GM18909 (cell line): ENCODE results near the gene NLGN1.

Source experiments
- ATAC-seq: cut with Tn5 transposase; IDR thresholded peaks from one replicate; pipeline ENCODE4 v1.9.1; 2021; ENCODE audit warnings: mild to moderate bottlenecking; ENCODE audit not compliant: unreplicated experiment, poor library complexity

Gene NLGN1

DNA sequence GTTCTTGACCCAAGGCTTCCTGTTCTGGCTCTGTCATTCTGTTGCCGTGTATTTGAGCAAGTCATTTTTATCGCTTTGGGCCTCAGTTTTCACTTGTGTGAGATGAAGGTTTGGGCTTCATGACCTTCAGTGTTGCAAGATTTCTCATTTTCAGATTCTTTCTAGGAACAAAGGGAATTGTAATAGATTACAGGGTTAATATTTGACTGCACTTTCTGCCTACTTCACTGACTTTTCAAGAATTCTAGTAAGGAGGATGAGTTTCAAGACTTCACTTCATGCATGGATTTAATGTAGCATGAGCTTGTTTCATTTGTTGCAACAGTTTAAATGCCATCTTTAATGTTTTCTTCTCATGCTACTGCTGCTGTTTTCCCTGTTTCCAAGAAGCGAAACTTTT, 226.5 kb downstream of the NLGN1 start:
- no peak for ATAC-seq

DNA sequence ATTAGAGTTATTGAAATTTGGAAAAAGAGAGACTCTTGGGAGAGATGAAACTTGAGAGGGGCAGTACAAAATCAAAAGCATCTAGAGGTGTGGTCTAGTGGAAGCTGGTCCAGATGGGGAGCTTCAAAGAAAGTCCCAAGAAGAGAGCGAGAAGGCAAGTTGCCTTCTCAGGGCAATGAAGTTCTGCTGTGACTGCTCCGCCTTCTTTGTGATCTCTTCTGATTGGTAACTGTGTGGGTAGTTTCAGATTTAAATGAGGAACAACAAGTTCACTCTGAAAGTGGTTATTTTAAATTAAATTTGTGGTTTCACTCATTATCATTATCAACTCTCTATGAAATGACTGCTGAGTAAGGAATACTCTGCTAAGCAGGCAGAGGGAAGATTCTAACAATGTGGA, 233.3 kb downstream of the NLGN1 start:
- ATAC-seq, result no peak

DNA sequence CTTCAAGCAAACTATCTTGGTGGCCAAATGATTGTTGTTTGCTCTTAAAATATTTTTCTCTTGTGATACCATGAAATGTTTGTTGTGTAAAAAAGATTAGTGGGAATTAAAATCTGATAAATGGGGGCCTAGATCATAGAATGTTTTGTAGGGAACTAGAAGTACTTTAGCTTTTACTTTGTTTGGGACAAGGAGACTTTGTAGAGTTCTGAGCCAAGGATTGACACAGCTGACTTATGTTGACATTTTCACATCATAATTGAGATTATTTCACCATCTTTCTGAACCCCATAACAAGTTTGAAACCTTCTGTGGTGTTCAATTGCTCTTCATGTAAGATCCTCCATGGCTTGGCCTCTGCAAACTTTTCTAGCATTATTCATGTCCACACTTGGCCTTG, 235.4 kb downstream of the NLGN1 start:
- no peak for ATAC-seq

DNA sequence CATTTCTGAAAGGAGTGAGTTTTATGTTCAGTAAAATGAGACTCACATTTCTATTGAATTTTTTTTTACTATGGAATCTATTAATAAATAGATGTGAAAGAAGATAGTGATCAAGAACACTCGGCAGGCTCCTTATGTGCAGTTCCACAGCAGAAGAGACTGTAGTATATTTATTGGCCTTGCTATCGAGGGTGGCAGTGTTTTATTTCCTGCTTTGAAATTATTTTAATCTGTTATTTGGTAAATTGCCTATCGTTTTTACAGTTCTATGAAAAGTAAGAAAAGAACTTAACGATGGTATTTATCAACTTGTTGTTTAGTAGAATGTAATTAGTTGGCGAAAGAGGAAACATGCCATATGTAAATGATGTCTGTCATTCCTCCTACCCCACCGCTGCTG, 238.3 kb downstream of the NLGN1 start:
- ATAC-seq, result no peak

DNA sequence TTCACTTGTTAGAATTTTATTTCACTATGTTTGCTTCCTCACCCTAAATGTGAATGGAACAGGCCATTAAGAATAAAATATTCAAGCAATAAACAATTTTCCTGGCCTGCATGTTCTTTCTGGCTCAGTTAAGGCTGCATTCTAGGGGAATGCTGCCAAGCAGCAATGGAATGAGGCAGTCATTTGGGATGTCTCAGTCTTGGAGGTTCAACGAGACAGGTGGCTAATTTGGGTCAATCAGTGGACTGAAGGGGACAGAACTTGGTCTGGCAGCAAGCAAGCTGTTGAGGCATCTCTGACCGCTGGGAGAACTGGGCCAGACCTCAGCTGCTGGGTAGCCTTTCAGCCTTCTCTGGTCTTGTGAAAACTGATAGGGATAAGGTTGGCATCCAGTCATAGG, 241.6 kb downstream of the NLGN1 start:
- ATAC-seq, result no peak

DNA sequence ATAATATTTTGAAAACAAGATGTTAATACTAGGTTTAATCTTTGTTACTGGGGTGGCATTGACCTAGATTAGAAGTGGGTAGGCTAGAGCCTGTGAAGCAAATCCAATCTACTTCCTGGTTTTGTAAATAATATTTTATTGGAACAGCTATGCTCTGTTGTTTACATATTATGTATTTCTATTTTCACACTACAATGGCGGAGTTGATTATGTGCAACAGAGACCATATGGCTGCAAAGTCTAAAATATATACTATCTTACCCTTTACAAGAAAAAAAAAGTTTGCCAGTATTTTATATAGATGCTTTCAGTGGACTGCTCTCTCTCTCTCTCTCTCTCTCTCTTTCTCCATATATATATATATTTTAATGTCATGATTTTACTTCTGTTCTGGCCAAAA, 244.2 kb downstream of the NLGN1 start:
- no peak for ATAC-seq

DNA sequence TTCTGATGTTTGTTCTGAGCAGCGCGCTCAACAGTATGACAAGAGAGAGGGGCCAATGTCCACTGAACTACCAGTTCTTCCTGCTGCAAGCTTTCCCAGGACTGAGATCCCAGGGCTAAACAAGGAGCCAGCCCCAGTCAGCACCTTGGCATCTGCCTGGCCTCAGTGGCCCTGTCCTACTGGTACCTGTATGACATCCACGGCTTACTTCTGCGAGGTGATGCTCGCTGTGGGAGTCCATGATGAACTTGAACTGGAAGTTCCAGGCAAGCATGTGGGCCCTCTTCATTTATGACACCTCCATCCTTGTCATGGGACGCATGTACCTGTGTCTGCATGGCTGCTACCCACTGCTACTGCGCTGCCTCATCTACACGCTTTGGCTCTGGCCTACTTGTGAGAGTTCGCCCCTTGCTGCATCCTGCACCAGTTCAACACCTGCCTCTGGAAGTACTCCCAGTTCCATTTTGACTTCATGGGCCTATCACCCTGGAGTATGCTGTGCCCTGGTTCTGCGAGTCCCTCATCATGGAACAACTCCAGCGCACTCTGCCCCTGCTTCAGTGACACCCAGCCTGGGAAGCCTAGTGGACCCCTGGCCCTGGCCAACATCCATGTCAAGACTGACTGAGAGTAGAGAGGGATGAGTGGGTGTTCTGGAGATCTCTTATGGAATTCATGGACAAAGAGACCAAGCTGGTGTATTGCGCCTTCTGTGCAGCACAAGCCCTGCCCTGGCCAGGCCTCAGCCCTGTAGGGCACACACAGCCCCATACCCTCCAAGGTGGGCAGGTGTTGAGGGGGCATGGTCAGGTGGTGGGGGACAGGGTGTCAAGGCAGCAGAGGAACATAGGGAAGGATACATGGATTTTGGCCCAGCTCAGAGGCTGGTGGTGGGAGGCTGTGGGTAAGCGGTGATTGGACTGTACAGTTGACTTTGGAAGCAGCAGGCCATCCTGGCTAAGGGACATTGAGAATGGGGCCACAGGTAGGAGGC, 246.8 kb downstream of the NLGN1 start:
- no peak for ATAC-seq

DNA sequence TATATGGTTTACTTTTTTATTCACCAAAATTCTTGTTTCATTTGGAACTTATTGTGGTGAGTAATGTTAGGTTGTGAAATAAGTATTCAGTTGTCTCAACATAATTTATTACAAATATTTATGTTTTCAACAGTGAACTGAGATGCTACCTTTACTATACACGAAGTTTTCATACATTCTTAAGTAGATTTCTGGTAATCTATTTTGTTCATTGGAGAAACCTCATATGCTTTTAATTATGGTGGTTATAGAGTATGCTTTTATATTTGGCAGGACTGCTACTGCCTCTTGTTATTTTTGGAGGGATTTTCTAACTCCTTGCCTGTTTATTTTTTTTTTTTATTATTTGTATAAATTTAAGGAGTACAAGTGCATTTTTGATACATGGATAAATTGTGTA, 253.1 kb downstream of the NLGN1 start:
- no peak for ATAC-seq

DNA sequence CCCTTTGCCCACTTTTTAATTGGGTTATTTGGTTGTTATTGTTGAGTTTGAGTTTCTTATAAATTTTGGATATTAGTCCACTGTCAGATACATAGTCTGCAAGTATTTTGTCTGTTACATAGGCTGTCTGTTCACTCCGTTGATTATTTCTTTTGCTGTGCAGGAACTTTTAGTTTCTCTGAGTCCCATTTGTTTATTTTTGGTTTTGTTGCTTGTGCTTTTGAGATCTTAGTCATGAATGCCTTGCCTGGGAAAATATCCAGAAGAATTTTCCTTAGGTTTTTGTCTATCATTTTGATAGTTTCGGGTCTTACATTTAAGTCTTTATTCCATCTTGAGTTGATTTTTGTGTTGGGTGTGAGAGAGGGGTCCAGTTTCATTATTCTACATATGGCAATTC, 254.5 kb downstream of the NLGN1 start:
- ATAC-seq, result no peak

DNA sequence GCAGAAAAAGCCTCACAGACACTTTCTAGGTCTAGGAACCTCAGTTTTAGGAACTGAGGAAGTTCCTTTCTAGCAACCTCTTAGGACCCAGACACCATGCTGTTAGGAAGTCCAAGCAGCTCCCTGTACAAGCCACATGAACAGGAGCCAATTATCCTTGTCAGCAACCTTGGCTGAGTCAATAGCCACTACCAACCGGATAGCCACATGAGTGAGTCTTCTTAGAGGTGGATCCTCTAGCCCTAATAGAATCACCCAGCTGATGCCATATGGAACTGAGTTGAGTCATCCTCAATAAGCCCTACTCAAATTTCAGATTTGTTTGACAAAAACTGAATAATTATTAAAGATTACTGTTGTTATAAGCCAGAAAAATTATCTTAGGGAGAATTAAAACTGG, 256.2 kb downstream of the NLGN1 start:
- ATAC-seq, result no peak

DNA sequence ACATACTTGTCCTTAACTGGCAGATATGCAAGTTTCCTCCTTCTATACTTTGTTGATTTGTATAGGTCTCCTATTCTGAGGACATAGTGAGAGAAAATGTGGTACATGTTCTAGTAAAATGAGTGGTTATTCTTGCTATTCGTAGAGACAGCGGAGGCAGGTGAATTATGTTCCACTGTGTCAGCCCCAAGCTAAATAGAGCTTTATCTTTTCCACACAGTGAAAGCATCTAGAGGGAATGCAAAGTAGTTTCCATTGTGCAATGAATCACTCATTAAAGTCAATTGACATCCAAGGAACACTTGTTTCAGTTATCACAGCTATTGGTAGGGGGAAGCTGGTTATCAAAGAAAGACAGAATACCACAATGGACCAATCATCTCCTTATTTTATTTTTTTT, 262.4 kb downstream of the NLGN1 start:
- ATAC-seq, result no peak

DNA sequence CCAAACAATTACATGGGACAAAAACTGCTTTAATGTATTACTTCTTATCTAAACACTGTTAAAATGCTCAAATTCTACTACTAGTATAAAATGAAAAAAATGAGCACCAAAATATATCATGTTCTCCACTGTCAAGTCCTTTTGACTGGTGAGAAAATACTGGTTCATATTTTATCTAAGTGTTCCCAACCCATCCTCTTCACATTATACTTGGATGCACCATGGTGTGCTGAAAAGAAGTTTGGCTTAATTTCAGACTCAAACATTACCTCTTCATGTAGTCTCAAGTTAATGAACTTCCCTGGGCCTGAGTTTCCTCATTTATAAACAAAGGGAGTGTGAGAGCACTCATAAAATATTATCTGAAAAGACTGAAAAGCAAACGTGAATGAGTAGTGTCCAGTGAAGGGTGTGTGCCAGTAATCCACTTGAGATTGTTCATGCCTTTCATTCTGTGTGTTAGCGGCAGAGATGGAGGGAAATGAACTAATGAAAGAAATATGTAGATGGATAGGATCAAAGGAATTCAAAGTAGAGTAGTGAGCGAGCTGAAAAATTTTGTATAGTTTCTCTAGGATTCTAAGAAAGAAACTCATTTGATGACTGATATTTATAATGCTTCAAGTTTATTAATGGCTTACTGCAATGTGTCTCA, 263.2 kb downstream of the NLGN1 start:
- ATAC-seq, result no peak

DNA sequence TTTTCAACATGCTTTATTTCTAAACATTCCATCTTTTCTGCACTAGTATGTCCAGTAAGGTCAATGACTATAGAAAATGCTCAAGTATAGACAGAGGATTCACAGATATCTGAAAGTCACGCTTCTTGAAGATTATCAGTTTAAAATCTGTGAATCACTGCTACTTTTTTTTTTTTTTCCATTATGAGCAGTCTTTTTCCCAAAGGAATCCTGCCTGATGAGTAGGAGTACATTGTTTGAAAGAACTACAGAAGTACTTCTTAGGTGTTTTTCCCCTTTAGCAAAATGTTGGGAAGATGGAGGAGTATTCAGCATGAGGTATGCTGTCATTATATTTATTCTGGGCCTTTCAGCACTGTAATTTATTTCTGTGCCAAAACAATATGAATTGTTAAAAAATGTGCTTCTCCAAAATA, 266.2 kb downstream of the NLGN1 start:
- no peak for ATAC-seq

DNA sequence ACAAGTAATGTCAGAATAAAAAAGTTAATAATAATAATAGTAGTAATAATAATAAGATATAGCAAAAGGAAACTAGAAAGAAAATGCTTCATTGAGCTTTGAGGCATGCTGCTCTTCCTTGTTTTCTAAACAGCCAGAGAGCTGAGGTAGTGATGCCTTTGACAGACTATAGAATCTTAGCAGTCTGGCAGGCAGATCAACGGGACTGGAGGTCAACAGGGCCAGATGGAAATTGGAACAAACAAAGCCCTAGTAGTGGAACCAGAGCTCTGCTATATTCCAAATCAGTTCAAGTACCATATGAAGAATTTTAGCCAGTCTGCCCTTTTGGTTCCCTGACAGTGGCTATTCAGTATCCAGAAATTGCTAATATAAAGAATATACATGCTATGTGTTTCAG, 278.6 kb downstream of the NLGN1 start:
- no peak for ATAC-seq

DNA sequence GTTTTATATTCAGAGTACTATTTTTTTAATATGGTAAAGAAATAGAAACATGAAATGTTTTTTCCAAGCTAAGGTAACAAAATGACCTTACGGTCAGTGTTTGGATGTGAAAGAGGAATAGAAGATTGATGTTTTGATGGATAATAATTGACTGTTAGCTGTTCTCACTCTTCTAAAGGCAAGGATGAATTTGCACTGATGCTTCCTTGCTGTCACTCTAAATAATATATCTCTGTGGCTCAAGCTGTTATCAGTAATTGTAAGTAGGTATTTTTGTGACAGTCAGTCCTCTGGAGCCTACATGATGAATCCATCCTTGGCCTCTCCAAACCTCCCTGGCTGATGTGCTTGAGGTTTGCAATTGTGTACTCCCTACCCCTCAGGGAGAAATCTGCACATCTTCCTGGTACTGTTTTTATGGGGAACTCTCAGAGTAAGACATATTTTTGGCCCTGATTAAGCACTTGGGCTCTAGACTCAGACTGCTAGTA, 283.7 kb downstream of the NLGN1 start:
- no peak for ATAC-seq

DNA sequence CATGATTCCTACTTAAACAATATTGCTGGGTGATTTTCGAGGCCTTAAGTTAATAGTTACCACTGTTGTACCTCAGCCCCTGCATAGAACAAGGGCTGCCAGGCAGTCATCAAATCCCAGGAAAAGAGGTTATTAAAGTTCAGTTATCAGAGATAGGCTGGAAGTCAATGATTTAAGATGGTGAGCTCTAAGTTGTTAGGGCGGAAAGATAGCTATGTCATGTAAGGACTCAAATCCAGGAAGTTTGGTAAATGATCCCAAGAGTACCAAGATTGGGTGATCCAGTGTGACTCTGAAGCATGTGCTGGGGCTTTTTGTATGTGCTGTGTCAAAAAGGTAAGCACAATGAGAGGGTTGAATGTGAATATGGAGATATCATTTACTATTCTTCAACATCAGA, 287.9 kb downstream of the NLGN1 start:
- no peak for ATAC-seq

DNA sequence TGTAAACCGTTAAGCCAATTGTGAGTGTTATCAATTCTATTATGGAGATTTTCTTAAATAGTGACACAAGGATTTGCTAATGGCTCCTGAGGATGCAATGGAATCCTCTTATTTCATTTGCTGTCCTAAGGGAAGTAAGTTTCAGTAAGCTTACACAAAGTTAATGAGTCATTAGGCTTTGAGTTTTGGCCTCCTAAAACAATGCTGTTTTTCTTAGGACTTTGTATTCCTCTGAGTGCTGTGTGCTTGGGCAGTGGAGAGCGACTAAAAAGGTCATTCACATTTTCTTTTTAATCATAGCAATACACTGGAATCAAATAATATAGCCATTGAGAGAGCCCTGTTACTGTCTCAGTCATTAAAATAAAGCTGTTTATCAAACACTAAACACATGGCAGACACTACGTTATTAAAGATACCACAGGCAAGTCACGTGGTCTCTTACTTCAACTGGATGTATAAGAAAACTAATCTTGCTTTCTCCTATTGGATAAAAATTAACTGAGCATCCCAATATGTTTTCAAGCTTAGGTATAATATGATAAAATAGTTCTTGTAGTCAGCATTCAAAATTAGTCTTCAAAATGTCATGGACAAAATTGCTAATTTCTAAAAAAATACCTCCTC, 290.8 kb downstream of the NLGN1 start:
- no peak for ATAC-seq

DNA sequence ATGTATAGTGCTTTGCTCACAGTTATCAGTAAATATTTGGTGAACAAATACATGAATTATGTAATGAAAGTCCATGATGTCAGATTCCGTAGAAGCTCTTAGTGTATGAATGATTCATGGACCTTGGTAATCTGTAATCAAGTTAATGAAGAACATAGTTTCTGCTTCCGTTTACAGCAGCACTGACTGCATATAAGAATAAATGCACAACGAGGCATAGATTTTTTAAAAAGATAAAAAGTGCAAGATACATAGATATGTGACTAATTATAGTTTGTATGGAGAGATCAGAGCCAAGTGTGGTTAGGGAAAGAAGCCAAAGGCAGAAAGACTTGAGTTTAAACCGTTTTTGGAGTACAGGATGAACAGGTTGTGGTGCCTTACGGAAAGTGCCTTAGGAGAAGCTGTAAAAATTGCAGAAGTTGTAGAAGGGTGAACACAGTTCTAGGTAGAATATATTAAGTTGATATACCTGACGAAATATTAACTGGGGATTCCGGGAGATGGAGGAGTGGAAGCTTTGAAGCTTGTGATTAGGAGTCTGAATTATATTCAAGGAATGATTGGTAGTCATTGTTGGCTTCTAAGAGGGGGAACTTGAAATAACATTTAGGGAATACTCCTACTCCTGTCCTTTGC, 293.1 kb downstream of the NLGN1 start:
- ATAC-seq, result no peak

DNA sequence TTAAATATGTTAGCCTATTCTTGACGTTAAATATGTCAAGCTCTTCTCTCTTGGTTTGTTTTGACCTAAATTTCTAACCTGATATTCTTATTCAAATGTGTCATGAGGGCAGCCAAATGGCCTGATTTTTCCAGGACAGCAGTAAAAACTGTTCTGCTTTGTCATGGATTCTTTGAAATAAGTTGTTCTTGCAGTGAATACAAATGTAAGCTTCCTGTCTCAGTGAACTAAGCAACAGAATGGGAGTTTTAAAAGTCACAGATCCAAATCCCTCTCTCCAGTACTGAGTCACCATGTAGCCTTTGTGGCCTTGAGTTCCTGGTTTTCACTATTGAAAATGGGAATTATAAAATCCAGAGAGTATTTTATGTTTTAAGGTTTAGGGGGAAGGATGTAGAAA, 301.8 kb downstream of the NLGN1 start:
- ATAC-seq, result no peak

DNA sequence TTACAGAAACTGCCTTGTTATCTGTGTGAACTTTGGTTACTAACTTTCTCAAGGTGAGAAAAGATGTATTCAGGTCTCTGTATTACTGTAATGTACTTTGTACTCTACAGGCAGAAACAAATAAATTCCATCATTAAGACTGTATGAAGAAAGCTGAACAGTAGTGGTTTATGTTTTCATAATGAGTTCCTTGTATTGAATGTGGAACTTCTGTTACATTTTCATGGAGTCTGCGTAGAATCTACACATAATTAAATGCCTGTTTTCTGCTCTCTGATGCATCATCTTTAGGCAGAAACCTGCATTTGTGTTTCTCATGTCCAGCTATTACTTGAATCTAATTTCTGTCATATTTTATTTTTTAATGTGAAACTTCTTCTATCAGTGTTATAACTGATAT, 302.8 kb downstream of the NLGN1 start:
- ATAC-seq, result no peak

DNA sequence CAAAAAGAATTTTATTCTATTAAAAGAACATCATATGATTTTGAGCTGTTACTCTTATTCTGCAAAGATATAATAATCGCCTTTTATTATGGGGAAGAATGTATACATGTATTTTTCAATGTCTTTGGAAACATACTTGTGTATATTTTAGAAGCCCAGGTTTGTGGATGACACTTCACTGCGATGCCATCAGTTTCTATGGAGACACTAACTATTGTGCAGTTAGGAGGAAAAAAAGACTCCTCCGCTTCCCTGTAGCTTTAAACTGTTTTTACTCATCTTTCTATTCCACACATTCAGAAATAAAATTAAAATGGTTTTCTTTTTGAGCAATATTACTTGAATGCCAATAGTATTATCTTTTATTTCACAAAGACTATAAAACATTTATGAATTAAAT, 305.0 kb downstream of the NLGN1 start:
- no peak for ATAC-seq
